Esophagus squamous epithelium (tissue), 4 donors: ENCODE measurements around the gene SLC7A5.
"Not testable (repeated sequence)": the region's sequence is repeated elsewhere in the genome, so short reads cannot be mapped to it uniquely, and the experiment has no call there.

ENCODE experiments used
- CTCF ChIP-seq, 6 experiments: fragments of 450-650 bp in 4 of 6; fragments of 200-600 bp in 2 of 6; sonication (generic) in 2 of 6; IDR thresholded peaks; one replicate each; pipeline ENCODE4 v1.5.1; 2016 to 2019; ENCODE audit warnings: antibody characterized with exemption in 6 of 6, mild to moderate bottlenecking in 4 of 6, moderate library complexity in 4 of 6
- POLR2A ChIP-seq, 4 donors: fragments of 450-650 bp; IDR thresholded peaks; one replicate each; pipeline ENCODE4 v1.6.1; 2017; ENCODE audit warnings: antibody characterized with exemption in 4 of 4, mild to moderate bottlenecking in 4 of 4, moderate library complexity in 3 of 4

- not testable (repeated sequence) for TF ChIP-seq POLR2A, CTCF (IDR thresholded peaks at IDR 0.05)
These were observed 27.0 kb upstream of the SLC7A5 start for GRCh38 chr16:87896176-87896890.
